Activated naive CD4-positive, alpha-beta T cell treated with anti-CD3 and anti-CD28 coated beads, Interleukin-2, amount 10 ng/mL, durations not matched to agents 7 days and 5 days (primary cell): ENCODE results near the gene TBC1D2.

Experiments used
- CTCF ChIA-PET: fragments of 350-600 bp; sonication (Branson Sonifier 250); formaldehyde crosslinking; loops from one replicate; lab custom pipeline; 2021; ENCODE audit warnings: antibody characterized with exemption; lab: Charles Lee
- DNase-seq: peaks from one replicate; pipeline ENCODE4 v3.0.0-alpha.2; 2020
- H3K27ac Mint-ChIP-seq: one replicate; pipeline ENCODE4 v1.8.0; 2021; ENCODE audit warnings: mild to moderate bottlenecking, moderate library complexity, mixed read lengths
- H3K27me3 Mint-ChIP-seq: one replicate; pipeline ENCODE4 v1.8.0; 2021; ENCODE audit warnings: mild to moderate bottlenecking, mixed read lengths
- H3K36me3 Mint-ChIP-seq: one replicate; pipeline ENCODE4 v1.8.0; 2021; ENCODE audit warnings: mixed read lengths
- H3K4me1 Mint-ChIP-seq: one replicate; pipeline ENCODE4 v1.8.0; 2021; ENCODE audit warnings: mixed read lengths
- H3K4me3 Mint-ChIP-seq: one replicate; pipeline ENCODE4 v1.8.0; 2021; ENCODE audit warnings: mild to moderate bottlenecking, moderate library complexity, mixed read lengths
- H3K9me3 Mint-ChIP-seq: one replicate; pipeline ENCODE4 v1.8.0; 2021; ENCODE audit warnings: mixed read lengths

The TBC1D2 gene

GRCh38 chr9:98161851-98162250 is 93.6 kb downstream of the TBC1D2 start:
- Mint-ChIP-seq H3K36me3 (no peaks in the 10 kb centered on the region), H3K27ac (no peak overlapping the region), H3K4me1 (peaks cover 6% of the 10 kb centered on the region), H3K9me3 (no peaks in the 10 kb centered on the region), H3K27me3 (no peaks in the 10 kb centered on the region), H3K4me3 (no peak overlapping the region)
- CTCF ChIA-PET: interaction anchor here (1.0 to 1.1 kb wide), 2 partner anchors 16 to 129 kb away, joined by 3 to 4 read pairs; no protein-coding TSS in a partner anchor
- no peak for DNase-seq

- Mint-ChIP-seq H3K27ac (no peak overlapping the region), H3K9me3 (no peaks in the 10 kb centered on the region), H3K36me3 (peaks cover 6% of the 10 kb centered on the region), H3K4me3 (no peak overlapping the region), H3K4me1 (peaks cover 6% of the 10 kb centered on the region), H3K27me3 (no peaks in the 10 kb centered on the region)
- no peak for DNase-seq
- CTCF ChIA-PET: no interaction called here
Measured at GRCh38 chr9:98159790-98160189, 95.7 kb downstream of the TBC1D2 start.

DNA sequence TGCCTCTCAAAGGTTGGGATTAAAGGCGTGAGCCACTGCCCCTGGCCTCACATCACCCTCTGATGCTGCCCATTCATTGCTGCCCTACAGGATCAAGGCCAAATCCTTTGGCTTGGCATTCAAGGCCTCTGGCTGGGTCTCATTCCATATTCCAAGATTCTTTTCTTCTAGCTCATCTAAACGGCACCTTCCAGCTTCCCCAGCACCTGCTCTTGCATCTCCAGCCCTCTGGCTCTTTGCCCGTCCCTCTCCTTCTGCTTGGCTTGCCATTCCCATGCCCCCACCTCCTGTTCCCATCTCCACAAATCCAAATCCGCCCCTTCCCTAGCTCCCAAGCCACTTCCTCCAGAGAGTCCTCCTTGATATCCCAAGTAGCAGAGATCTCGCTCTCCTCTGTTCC is 96.1 kb downstream of the TBC1D2 start:
- CTCF ChIA-PET: no interaction called here
- H3K4me3 Mint-ChIP-seq: no peak overlapping the region
- no peaks in the 10 kb centered on the region for H3K9me3 Mint-ChIP-seq
- H3K4me1 Mint-ChIP-seq: peaks cover 6% of the 10 kb centered on the region
- peaks cover 7% of the 10 kb centered on the region for H3K36me3 Mint-ChIP-seq
- no peak overlapping the region for H3K27ac Mint-ChIP-seq
- DNase-seq: no peak
- H3K27me3 Mint-ChIP-seq: no peaks in the 10 kb centered on the region

DNA sequence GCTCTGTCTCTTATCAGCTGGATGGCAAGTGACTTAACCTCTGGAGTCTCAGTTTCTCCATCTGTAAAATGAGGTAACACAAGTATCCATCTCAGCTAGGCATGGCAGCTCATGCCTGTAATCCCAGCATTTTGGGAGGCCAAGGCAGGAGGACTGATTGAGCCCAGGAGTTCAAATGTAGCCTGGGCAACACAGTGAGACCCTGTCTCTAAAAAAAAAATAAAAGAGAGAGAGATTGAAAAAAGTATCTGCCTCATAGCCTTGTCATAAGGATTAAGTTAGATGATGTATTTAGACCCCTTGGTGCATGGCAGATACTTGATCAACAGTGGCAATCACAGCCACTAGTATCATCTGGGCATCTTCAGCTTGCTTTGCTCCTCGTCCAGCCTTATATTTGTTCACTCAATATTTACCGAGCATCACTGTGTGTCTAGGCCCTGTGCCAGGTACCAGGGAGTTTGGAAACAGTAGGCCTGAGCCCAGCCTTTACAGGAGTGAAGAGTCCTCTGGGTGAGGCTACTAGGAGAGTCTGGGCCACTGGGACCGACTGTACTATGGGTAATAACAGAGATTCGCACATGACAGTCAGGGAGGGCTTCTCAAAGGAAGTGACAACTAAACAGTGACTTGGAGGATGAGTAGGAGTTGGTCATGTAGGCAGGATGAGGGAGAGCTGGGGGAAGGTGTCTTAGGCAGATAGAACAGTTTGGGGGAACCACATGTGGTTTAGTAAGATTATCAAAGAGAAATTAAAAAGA is 97.2 kb downstream of the TBC1D2 start:
- no peak overlapping the region for H3K4me3 Mint-ChIP-seq
- H3K4me1 Mint-ChIP-seq: peaks cover 5% of the 10 kb centered on the region
- DNase-seq: no peak
- H3K27me3 Mint-ChIP-seq: no peaks in the 10 kb centered on the region
- H3K36me3 Mint-ChIP-seq: peaks cover 8% of the 10 kb centered on the region
- no peaks in the 10 kb centered on the region for H3K9me3 Mint-ChIP-seq
- peak overlapping the region; percentile 7 for H3K27ac Mint-ChIP-seq
- CTCF ChIA-PET: no interaction called here

DNA sequence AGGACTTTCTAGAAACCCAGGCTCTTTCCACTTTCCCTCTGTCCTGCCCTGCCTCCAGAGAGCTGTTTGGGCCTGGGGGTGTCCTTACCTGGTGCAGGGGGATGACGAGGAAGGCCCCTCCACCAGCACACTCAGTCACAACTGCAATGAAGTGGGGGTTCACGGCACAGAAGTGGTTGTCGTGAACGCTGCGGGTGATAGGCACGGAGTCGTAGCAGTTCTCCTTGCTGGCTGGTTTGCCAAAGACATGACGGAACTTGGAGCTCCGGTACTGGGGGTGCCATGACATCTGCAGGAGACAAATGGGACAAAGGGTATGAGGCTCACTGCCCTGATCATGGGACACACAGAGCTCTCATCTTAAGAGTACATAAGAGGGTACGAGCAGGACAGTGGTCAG is 98.1 kb downstream of the TBC1D2 start:
- Mint-ChIP-seq H3K27me3 (no peaks in the 10 kb centered on the region), H3K4me1 (peaks cover 5% of the 10 kb centered on the region), H3K9me3 (no peaks in the 10 kb centered on the region), H3K27ac (no peak overlapping the region), H3K36me3 (peaks cover 8% of the 10 kb centered on the region), H3K4me3 (no peak overlapping the region)
- CTCF ChIA-PET: no interaction called here
- no peak for DNase-seq

GRCh38 chr9:98154678-98155077 is 100.8 kb downstream of the TBC1D2 start:
- DNase-seq: no peak
- Mint-ChIP-seq H3K27me3 (no peaks in the 10 kb centered on the region), H3K9me3 (no peaks in the 10 kb centered on the region), H3K4me3 (no peak overlapping the region), H3K27ac (no peak overlapping the region), H3K36me3 (peaks cover 8% of the 10 kb centered on the region), H3K4me1 (peaks cover 7% of the 10 kb centered on the region)
- CTCF ChIA-PET: no interaction called here

DNA sequence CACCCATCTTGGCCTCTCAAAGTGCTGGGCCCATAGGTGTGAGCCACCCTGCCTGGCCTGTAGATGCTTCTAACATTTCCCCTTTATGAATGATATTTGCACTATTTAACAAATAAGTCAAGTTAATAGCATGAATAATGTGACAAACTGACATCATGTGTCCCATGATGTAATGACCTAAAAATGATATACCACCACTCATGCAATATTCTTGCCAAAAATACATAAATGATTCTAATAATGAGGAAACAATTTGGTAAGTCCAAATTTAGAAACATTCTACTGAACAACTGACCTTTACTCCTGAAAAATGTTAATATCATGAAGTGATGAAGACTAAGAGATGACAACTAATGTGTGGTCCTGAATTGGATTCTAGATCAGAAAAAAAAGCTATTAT is 102.9 kb downstream of the TBC1D2 start:
- no peak overlapping the region for H3K4me3 Mint-ChIP-seq
- H3K27me3 Mint-ChIP-seq: no peaks in the 10 kb centered on the region
- DNase-seq: no peak
- no peak overlapping the region for H3K27ac Mint-ChIP-seq
- peaks cover 2% of the 10 kb centered on the region for H3K4me1 Mint-ChIP-seq
- CTCF ChIA-PET: no interaction called here
- H3K9me3 Mint-ChIP-seq: no peaks in the 10 kb centered on the region
- H3K36me3 Mint-ChIP-seq: peaks cover 8% of the 10 kb centered on the region

GRCh38 chr9:98150721-98151120 is 104.7 kb downstream of the TBC1D2 start:
- Mint-ChIP-seq H3K4me3 (no peak overlapping the region), H3K9me3 (no peaks in the 10 kb centered on the region), H3K27ac (no peak overlapping the region), H3K4me1 (peaks cover 2% of the 10 kb centered on the region), H3K36me3 (peaks cover 4% of the 10 kb centered on the region), H3K27me3 (no peaks in the 10 kb centered on the region)
- no peak for DNase-seq
- CTCF ChIA-PET: no interaction called here

- H3K27ac Mint-ChIP-seq: no peak overlapping the region
Measured at GRCh38 chr9:98150164-98150563, 105.3 kb downstream of the TBC1D2 start.

DNA sequence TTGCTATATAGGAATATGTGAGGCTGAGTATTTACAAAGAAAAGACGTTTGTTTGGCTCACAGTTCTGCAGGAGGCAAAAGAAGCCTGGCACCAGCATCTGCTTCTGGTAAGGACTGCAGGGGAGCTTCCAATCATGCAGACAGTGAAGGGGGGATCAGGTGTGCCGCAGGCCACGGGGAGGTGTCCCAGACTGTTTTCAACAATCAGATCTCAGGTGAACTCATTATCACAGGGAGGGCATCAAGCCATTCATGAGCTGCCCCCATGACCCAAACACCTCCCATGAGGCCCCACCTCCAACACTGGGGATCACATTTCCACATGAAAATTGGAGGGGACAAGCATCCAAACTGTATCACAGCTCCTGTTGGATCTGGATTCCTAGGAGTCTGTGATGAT is 106.0 kb downstream of the TBC1D2 start:
- Mint-ChIP-seq H3K27ac (no peak overlapping the region), H3K4me1 (peaks cover 2% of the 10 kb centered on the region), H3K4me3 (no peak overlapping the region), H3K36me3 (peaks cover 2% of the 10 kb centered on the region), H3K9me3 (no peaks in the 10 kb centered on the region), H3K27me3 (no peaks in the 10 kb centered on the region)
- DNase-seq: no peak
- CTCF ChIA-PET: no interaction called here

More at GRCh38 chr9:98150164-98150563, 105.3 kb downstream of the TBC1D2 start:
- Mint-ChIP-seq H3K36me3 (peaks cover 3% of the 10 kb centered on the region), H3K9me3 (no peaks in the 10 kb centered on the region), H3K27me3 (no peaks in the 10 kb centered on the region), H3K4me1 (peaks cover 2% of the 10 kb centered on the region), H3K4me3 (no peak overlapping the region)
- DNase-seq: no peak
- CTCF ChIA-PET: no interaction called here
